HAP-1 (cell line): ENCODE measurements around the gene BRD8.

Experiments used
- DNase-seq, 2 experiments: peaks; one replicate each; pipeline ENCODE4 v3.0.0-alpha.2; 2016 to 2020; ENCODE audit warnings: low spot score in 2 of 2
- H3K27me3 ChIP-seq: fragments of 250-450 bp; sonication (Bioruptor Pico); 2 replicates; pipeline ENCODE4 v1.5.1; 2020; ENCODE audit warnings: low read depth, mild to moderate bottlenecking, moderate library complexity
- H3K36me3 ChIP-seq: fragments of 250-450 bp; sonication (Bioruptor Pico); replicated peaks from 2 replicates; pipeline ENCODE4 v1.5.1; 2020; ENCODE audit warnings: mild to moderate bottlenecking
- H3K4me1 ChIP-seq: fragments of 250-450 bp; sonication (Bioruptor Pico); 2 replicates; pipeline ENCODE4 v1.5.1; 2020; ENCODE audit warnings: mild to moderate bottlenecking
- H3K4me3 ChIP-seq: fragments of 250-450 bp; sonication (Bioruptor Pico); 2 replicates; pipeline ENCODE4 v1.5.1; 2020; ENCODE audit warnings: mild to moderate bottlenecking, moderate library complexity
- H3K9me3 ChIP-seq: fragments of 250-450 bp; sonication (Bioruptor Pico); 2 replicates; pipeline ENCODE4 v1.5.1; 2020; ENCODE audit warnings: mild to moderate bottlenecking, moderate library complexity
- in situ Hi-C: fragments of 300-500 bp; cut with MboI; formaldehyde crosslinking; loops from 3 replicates; pipeline ENCODE4 v1.14.3; 2020; ENCODE audit warnings: low sequenced_read_pairs, inconsistent platforms, mixed read lengths

Gene BRD8

GRCh38 chr5:138141734-138142133 is 36.7 kb downstream of the BRD8 start:
- Histone ChIP-seq H3K36me3 (no peaks in the 10 kb centered on the region), H3K9me3 (no peaks in the 10 kb centered on the region), H3K4me3 (no peak overlapping the region), H3K4me1 (no peaks in the 10 kb centered on the region), H3K27me3 (no peaks in the 10 kb centered on the region)
- no peak for DNase-seq
- in situ Hi-C loops, result loop anchor here (25.0 kb wide), 1 partner anchor 379 kb away; the partner anchor contains the start of gene HNRNPA0

DNA sequence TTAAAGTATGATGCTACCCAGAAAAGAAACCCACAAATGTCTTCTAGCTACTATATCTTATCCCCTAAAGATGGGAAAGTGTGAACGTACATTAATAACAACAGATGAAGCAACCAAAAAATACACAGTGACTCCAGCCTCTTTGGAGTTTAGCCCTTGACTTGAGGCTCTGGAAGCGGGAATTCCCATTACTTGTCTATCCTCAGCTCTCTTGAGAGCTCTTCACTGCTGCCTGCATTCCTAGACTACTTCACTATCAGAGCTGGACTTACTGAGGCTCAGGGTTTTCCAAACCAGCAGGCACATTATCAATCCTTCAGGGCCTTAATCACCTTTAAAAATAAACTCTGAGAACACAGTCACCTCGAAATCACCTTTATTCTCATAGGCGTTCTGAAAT is 38.2 kb downstream of the BRD8 start:
- Histone ChIP-seq H3K4me3 (no peak overlapping the region), H3K4me1 (no peaks in the 10 kb centered on the region), H3K36me3 (no peaks in the 10 kb centered on the region), H3K27me3 (no peaks in the 10 kb centered on the region), H3K9me3 (no peaks in the 10 kb centered on the region)
- in situ Hi-C loops, result loop anchor here (25.0 kb wide), 1 partner anchor 378 kb away; the partner anchor contains the start of gene HNRNPA0
- no peak for DNase-seq

DNA sequence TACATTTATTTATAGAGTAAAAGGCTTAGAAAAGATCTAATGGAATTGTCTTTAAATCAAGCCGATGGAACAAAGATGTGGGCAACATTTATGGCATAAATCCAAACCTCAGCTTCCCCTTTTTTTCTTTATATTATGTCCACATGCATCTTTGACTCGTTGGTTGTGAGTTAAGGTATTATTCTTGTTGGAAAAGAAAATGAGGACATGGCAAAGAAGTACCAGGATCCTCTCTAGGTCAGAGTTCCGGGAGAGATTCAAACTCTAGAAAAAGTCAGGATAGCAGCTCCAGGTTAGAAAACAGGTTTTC is 38.7 kb downstream of the BRD8 start:
- no peaks in the 10 kb centered on the region for H3K36me3 ChIP-seq
- in situ Hi-C loops, result loop anchor here (25.0 kb wide), 1 partner anchor 377 kb away; the partner anchor contains the start of gene HNRNPA0
- H3K9me3 ChIP-seq, result no peaks in the 10 kb centered on the region
- DNase-seq, result no peak
- no peak overlapping the region for H3K4me3 ChIP-seq
- no peaks in the 10 kb centered on the region for H3K27me3 ChIP-seq
- H3K4me1 ChIP-seq, result no peaks in the 10 kb centered on the region

DNA sequence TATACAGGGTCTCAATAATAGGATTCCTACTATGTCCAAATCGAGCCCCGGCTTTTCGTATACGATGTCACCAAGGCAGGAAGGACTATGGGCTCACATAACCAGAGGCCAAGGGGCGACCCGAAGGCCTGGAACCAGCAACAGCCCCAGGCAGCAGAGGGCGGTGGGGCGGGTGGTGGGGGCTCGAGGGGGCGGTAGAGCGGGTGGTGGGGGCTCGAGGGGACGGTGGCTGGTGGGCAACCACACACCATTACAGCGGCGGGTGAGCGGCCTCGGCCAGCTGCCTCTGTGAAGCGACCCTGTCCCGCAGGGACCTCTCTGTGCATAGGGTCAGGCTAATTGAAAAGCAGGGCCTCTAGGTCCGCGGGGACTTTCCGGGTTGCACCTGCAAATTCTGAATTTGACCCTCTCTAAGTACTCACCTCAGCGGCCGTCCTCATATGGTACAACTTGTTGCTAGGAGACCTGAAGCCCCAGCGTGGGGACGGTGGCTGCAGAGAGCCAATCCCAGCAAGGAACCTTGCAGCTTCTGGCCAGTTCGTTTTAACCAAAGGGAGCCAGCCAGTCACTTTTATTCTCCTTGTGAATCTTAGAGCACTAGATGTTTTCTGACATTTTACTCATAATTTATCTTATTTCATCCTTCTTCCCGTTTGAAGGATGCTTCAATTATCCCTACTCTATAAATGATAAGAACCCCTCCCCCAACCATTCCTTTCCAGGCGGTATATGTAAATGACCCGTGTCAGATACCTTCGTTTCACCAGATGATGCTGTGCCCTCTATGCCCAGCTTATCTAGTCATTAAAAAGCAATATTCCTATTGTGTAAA is 39.3 kb downstream of the BRD8 start, which contains the start of gene NME5:
NME5 (minus strand) TSS at position 480 of the 832 bp plus-strand sequence. CDS start 648 bp downstream, outside the sequence.
- in situ Hi-C loops, result loop anchor here (25.0 kb wide), 1 partner anchor 377 kb away; the partner anchor contains the start of gene HNRNPA0

DNA sequence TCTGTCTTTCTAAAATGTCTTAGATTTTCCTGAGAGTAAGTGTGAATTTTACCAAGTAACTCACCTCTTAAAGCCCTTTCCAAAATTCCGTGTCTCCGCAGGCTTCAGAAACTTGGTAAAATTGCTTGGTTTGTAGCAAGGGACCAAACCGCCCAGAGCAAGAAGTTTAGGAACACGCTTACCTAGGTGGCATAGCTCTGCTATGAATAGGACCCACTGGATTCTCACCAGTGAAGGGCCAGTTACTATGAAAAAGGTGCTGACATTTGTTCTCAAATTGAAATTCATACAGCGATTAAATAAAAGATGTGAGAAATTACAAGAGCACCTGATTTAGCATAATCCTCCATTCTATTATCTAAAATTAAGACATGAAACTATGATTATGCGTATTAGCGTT is 45.9 kb downstream of the BRD8 start:
- H3K27me3 ChIP-seq, result no peaks in the 10 kb centered on the region
- H3K4me1 ChIP-seq, result no peaks in the 10 kb centered on the region
- H3K4me3 ChIP-seq, result no peak overlapping the region
- in situ Hi-C loops, result loop anchor here (5.0 to 25.0 kb wide), 2 partner anchors 55 to 370 kb away; partner anchors contain the start of gene HNRNPA0
- no peak for DNase-seq
- no peaks in the 10 kb centered on the region for H3K9me3 ChIP-seq
- H3K36me3 ChIP-seq, result no peaks in the 10 kb centered on the region

More for the DNA sequence above, 39.3 kb downstream of the BRD8 start, which contains the start of gene NME5:
- no peak within 1 kb of the TSS for H3K4me3 ChIP-seq
- no peaks in the 10 kb centered on the region for H3K27me3 ChIP-seq
- no peaks in the 10 kb centered on the region for H3K4me1 ChIP-seq
- no peak for DNase-seq
- no peaks in the 10 kb centered on the region for H3K36me3 ChIP-seq
- no peaks in the 10 kb centered on the region for H3K9me3 ChIP-seq

- Histone ChIP-seq H3K4me3 (no peak overlapping the region), H3K27me3 (no peaks in the 10 kb centered on the region), H3K4me1 (no peaks in the 10 kb centered on the region), H3K9me3 (no peaks in the 10 kb centered on the region), H3K36me3 (no peaks in the 10 kb centered on the region)
- no peak for DNase-seq
- in situ Hi-C loops, result loop anchor here (25.0 kb wide), 1 partner anchor 367 kb away; the partner anchor contains the start of gene HNRNPA0
Measured at GRCh38 chr5:138129347-138129746, 49.1 kb downstream of the BRD8 start.

DNA sequence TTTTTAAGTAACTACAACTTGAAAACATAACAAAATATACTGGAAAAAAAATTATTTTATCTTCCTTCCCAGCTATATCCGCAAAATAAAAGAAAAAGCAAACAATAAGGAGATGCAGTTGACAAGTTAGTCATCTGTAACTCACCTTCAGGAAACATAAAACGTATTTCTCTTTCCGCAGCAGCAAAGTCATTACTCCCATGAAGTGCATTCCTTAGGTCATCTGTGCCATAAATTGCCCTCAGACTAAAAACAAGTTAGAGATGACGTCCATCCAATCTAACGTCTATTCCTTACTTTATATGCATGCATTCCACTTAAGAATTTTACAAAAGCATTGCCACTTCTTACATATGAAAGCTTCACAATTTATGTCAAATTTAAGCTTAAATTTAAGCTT is 50.1 kb downstream of the BRD8 start:
- in situ Hi-C loops, result loop anchor here (25.0 kb wide), 1 partner anchor 366 kb away; the partner anchor contains the start of gene HNRNPA0
- DNase-seq, result no peak
- H3K36me3 ChIP-seq, result no peaks in the 10 kb centered on the region
- H3K4me3 ChIP-seq, result no peak overlapping the region
- no peaks in the 10 kb centered on the region for H3K9me3 ChIP-seq
- no peaks in the 10 kb centered on the region for H3K27me3 ChIP-seq
- no peaks in the 10 kb centered on the region for H3K4me1 ChIP-seq

GRCh38 chr5:138115254-138115653 is 63.2 kb downstream of the BRD8 start:
- no peaks in the 10 kb centered on the region for H3K4me1 ChIP-seq
- no peak for DNase-seq
- H3K27me3 ChIP-seq, result no peaks in the 10 kb centered on the region
- in situ Hi-C loops, result no loop called here
- H3K4me3 ChIP-seq, result no peak overlapping the region
- no peaks in the 10 kb centered on the region for H3K9me3 ChIP-seq
- H3K36me3 ChIP-seq, result no peaks in the 10 kb centered on the region

- no peak for DNase-seq
- Histone ChIP-seq H3K4me3 (no peak overlapping the region), H3K9me3 (no peaks in the 10 kb centered on the region), H3K36me3 (no peaks in the 10 kb centered on the region), H3K27me3 (no peaks in the 10 kb centered on the region), H3K4me1 (no peaks in the 10 kb centered on the region)
- in situ Hi-C loops, result no loop called here
Measured at GRCh38 chr5:138111937-138112336, 66.5 kb downstream of the BRD8 start.

DNA sequence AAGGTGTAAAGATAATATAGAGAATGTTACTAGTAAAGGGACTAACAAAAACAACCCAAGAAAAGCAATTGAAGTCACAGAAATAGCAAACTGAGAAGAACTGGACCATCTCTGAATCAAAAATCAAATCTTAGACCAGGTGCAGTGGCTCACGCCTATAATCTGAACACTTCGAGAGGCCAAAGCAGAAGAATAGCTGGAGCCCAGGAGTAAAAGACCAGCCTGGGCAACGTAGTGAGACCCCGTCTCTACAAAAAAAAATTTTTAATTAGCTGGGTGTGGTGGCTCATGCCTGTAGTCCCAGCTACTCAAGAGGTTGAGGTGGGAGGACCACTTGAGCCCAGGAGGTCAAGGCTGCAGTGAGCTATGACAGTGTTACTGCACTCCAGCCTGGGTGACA is 67.2 kb downstream of the BRD8 start:
- in situ Hi-C loops, result no loop called here
- no peaks in the 10 kb centered on the region for H3K4me1 ChIP-seq
- no peaks in the 10 kb centered on the region for H3K36me3 ChIP-seq
- H3K9me3 ChIP-seq, result no peaks in the 10 kb centered on the region
- no peak overlapping the region for H3K4me3 ChIP-seq
- no peaks in the 10 kb centered on the region for H3K27me3 ChIP-seq
- DNase-seq, result no peak

- DNase-seq, result no peak
- in situ Hi-C loops, result no loop called here
- Histone ChIP-seq H3K27me3 (no peaks in the 10 kb centered on the region), H3K4me3 (no peak overlapping the region), H3K9me3 (no peaks in the 10 kb centered on the region), H3K4me1 (no peaks in the 10 kb centered on the region), H3K36me3 (no peaks in the 10 kb centered on the region)
Measured at GRCh38 chr5:138110266-138110963, 68.0 kb downstream of the BRD8 start.

DNA sequence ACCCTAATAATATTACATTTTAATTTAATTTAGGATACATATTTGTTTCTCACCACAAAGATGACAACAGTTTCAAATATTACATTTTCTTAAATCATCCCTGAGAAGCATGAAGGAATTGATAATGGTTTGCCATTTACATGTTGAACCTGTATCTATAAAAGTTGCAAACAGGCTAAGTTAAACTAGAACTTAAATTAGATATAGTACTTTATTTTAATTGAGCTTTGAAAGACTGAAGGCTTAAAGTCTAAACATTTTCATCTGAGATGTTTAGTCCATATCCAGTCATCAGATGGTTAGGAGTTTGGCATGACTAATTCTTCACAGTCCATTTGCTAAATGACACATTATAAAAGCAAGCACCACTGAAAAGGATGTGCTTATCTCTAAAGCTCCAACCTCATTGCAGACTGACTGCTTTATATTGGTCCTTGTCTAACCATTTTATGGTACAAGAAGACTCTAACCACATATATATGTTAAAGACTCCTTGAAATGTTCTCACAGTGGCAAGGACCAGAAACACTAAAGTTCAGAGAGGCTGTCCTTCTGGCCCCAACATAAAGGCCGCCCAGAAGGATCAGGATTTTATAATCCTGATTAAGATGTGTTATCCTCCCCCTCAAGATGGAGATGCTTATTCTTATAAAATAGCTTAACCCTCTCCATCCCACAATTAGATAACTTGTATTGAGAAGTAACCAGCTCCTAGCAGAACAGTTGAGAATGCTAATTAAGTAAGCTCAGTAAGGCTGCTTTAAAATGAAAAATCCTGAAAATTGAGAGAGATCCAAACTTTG is 68.8 kb downstream of the BRD8 start:
- H3K4me1 ChIP-seq, result no peaks in the 10 kb centered on the region
- H3K36me3 ChIP-seq, result no peaks in the 10 kb centered on the region
- no peak overlapping the region for H3K4me3 ChIP-seq
- in situ Hi-C loops, result no loop called here
- H3K27me3 ChIP-seq, result no peaks in the 10 kb centered on the region
- H3K9me3 ChIP-seq, result no peaks in the 10 kb centered on the region
- no peak for DNase-seq

- H3K4me3 ChIP-seq, result no peak overlapping the region
- H3K36me3 ChIP-seq, result no peaks in the 10 kb centered on the region
- no peak for DNase-seq
- no peaks in the 10 kb centered on the region for H3K9me3 ChIP-seq
- in situ Hi-C loops, result no loop called here
- no peaks in the 10 kb centered on the region for H3K27me3 ChIP-seq
- H3K4me1 ChIP-seq, result peaks cover 5% of the 10 kb centered on the region
Measured at GRCh38 chr5:138107213-138107612, 71.2 kb downstream of the BRD8 start.
